IgD-negative memory B cell (primary cell): ENCODE data around the gene SHISA5. TPM values are rescaled to one million over a fixed set of nuclear protein-coding genes. Genes with fewer than 3 reads are reported as not detected.

Experiments
- H3K27ac Mint-ChIP-seq, 3 donors: one replicate each; pipeline ENCODE4 v1.8.0; 2020 to 2022; ENCODE audit warnings: mild to moderate bottlenecking in 3 of 3, mixed read lengths in 3 of 3, moderate library complexity in 1 of 3
- H3K27me3 Mint-ChIP-seq: one replicate; pipeline ENCODE4 v1.8.0; 2021; ENCODE audit warnings: mixed read lengths
- H3K36me3 Mint-ChIP-seq: one replicate; pipeline ENCODE4 v1.8.0; 2020; ENCODE audit warnings: mild to moderate bottlenecking, mixed read lengths
- H3K4me1 Mint-ChIP-seq, 3 donors: one replicate each; pipeline ENCODE4 v1.8.0; 2020 to 2022; ENCODE audit warnings: mixed read lengths in 3 of 3, mild to moderate bottlenecking in 1 of 3
- H3K4me3 Mint-ChIP-seq, 4 donors: one replicate each; pipeline ENCODE4 v1.8.0; 2020 to 2022; ENCODE audit warnings: mild to moderate bottlenecking in 4 of 4, mixed read lengths in 4 of 4, moderate library complexity in 3 of 4
- H3K9me3 Mint-ChIP-seq, 3 donors: one replicate each; pipeline ENCODE4 v1.8.0; 2020 to 2021; ENCODE audit warnings: mixed read lengths in 3 of 3, mild to moderate bottlenecking in 1 of 3
- polyA plus RNA-seq: library from polyadenylated mRNA; unstranded; fragments of 300-500 nt; fragmentation: Illumina TruSeq; gene quantifications from one replicate; pipeline ENCODE4 v1.2.3, GENCODE V29; 2021

Gene SHISA5
- polyA plus RNA-seq, 1 donor from 2014 or later, result 307 TPM

GRCh38 chr3:48440590-48440958 lies 63.4 kb downstream of the SHISA5 start:
- Mint-ChIP-seq H3K36me3 (peaks cover 2% of the 10 kb centered on the region), H3K9me3 (no peaks in the 10 kb centered on the region), H3K4me1 (peaks cover 22 to 34% (median 23%) of the 10 kb centered on the region in 3 donors), H3K27ac (peak overlapping the region; percentile 88 to 99 (median 97)), H3K4me3 (peak overlapping the region; percentile 92 to 100 (median 95)), H3K27me3 (no peaks in the 10 kb centered on the region)

- H3K27me3 Mint-ChIP-seq, result no peaks in the 10 kb centered on the region
- H3K9me3 Mint-ChIP-seq, result no peaks in the 10 kb centered on the region
- peaks cover 2% of the 10 kb centered on the region for H3K36me3 Mint-ChIP-seq
- peaks cover 20 to 32% (median 20%) of the 10 kb centered on the region in 3 donors for H3K4me1 Mint-ChIP-seq
- H3K4me3 Mint-ChIP-seq, result peak within 1 kb of the TSS; percentile 92 to 100 (median 95)
- peak within 1 kb of the TSS; percentile 88 to 99 (median 97) for H3K27ac Mint-ChIP-seq
Observed at GRCh38 chr3:48439820-48440589, 64.0 kb downstream of the SHISA5 start, which contains the start of the genes CCDC51 and TMA7. TSS of gene CCDC51 (minus strand) at chr3:48440119. CDS start at chr3:48435128, 4,991 bp downstream. TSS of gene TMA7 (plus strand) at chr3:48440257. CDS start at chr3:48440297, 40 bp downstream.

GRCh38 chr3:48437812-48438211 lies 66.2 kb downstream of the SHISA5 start:
- peaks cover 20 to 30% (median 20%) of the 10 kb centered on the region in 3 donors for H3K4me1 Mint-ChIP-seq
- H3K4me3 Mint-ChIP-seq, result no peak overlapping the region
- H3K27ac Mint-ChIP-seq, result peak overlapping the region in 1 of 3 donors; percentile 40
- H3K36me3 Mint-ChIP-seq, result peaks cover 2% of the 10 kb centered on the region
- H3K9me3 Mint-ChIP-seq, result no peaks in the 10 kb centered on the region
- no peaks in the 10 kb centered on the region for H3K27me3 Mint-ChIP-seq

- peaks cover 3% of the 10 kb centered on the region for H3K36me3 Mint-ChIP-seq
- no peak overlapping the region for H3K27ac Mint-ChIP-seq
- no peaks in the 10 kb centered on the region for H3K27me3 Mint-ChIP-seq
- no peak overlapping the region for H3K4me3 Mint-ChIP-seq
- peaks cover 15 to 27% (median 20%) of the 10 kb centered on the region in 3 donors for H3K4me1 Mint-ChIP-seq
- no peaks in the 10 kb centered on the region for H3K9me3 Mint-ChIP-seq
Observed at GRCh38 chr3:48436855-48437254, 67.1 kb downstream of the SHISA5 start.

- Mint-ChIP-seq H3K4me3 (no peak overlapping the region), H3K9me3 (no peaks in the 10 kb centered on the region), H3K27ac (no peak overlapping the region), H3K4me1 (peaks cover 12 to 24% (median 18%) of the 10 kb centered on the region in 3 donors), H3K27me3 (no peaks in the 10 kb centered on the region), H3K36me3 (peaks cover 4% of the 10 kb centered on the region)
Observed at GRCh38 chr3:48436477-48436787, 67.5 kb downstream of the SHISA5 start.

- Mint-ChIP-seq H3K4me3 (no peak overlapping the region), H3K9me3 (no peaks in the 10 kb centered on the region), H3K27me3 (peaks cover under 1% of the 10 kb centered on the region), H3K36me3 (peaks cover 4% of the 10 kb centered on the region), H3K4me1 (peaks cover 9 to 22% (median 16%) of the 10 kb centered on the region in 3 donors), H3K27ac (no peak overlapping the region)
Observed at GRCh38 chr3:48435774-48436476, 68.0 kb downstream of the SHISA5 start.

GRCh38 chr3:48435223-48435595 lies 68.8 kb downstream of the SHISA5 start:
- no peak overlapping the region for H3K4me3 Mint-ChIP-seq
- H3K36me3 Mint-ChIP-seq, result peaks cover 4% of the 10 kb centered on the region
- H3K27me3 Mint-ChIP-seq, result peaks cover 6% of the 10 kb centered on the region
- no peaks in the 10 kb centered on the region for H3K9me3 Mint-ChIP-seq
- peaks cover 7 to 17% (median 15%) of the 10 kb centered on the region in 3 donors for H3K4me1 Mint-ChIP-seq
- H3K27ac Mint-ChIP-seq, result no peak overlapping the region

- Mint-ChIP-seq H3K27me3 (peaks cover 8% of the 10 kb centered on the region), H3K4me3 (no peak overlapping the region), H3K27ac (no peak overlapping the region), H3K36me3 (peaks cover 2% of the 10 kb centered on the region), H3K4me1 (peaks cover 4 to 13% (median 10%) of the 10 kb centered on the region in 3 donors), H3K9me3 (no peaks in the 10 kb centered on the region)
Observed at GRCh38 chr3:48434591-48435222, 69.3 kb downstream of the SHISA5 start.

GRCh38 chr3:48433472-48434118 lies 70.4 kb downstream of the SHISA5 start:
- H3K4me1 Mint-ChIP-seq, result peaks cover 3 to 9% (median 8%) of the 10 kb centered on the region in 3 donors
- H3K4me3 Mint-ChIP-seq, result peak overlapping the region in 1 of 4 donors; percentile 50
- peaks cover 2% of the 10 kb centered on the region for H3K36me3 Mint-ChIP-seq
- peaks cover 8% of the 10 kb centered on the region for H3K27me3 Mint-ChIP-seq
- H3K27ac Mint-ChIP-seq, result peak overlapping the region in 1 of 3 donors; percentile 43
- no peaks in the 10 kb centered on the region for H3K9me3 Mint-ChIP-seq

- Mint-ChIP-seq H3K4me3 (peak overlapping the region in 1 of 4 donors; percentile 50), H3K36me3 (peaks cover 2% of the 10 kb centered on the region), H3K27ac (no peak overlapping the region), H3K27me3 (peaks cover 12% of the 10 kb centered on the region), H3K9me3 (no peaks in the 10 kb centered on the region), H3K4me1 (peaks cover 2 to 4% (median 2%) of the 10 kb centered on the region in 3 donors)
Observed at GRCh38 chr3:48432411-48433371, 71.3 kb downstream of the SHISA5 start.

- Mint-ChIP-seq H3K36me3 (peaks cover 2% of the 10 kb centered on the region), H3K27ac (no peak overlapping the region), H3K4me3 (peak overlapping the region in 3 of 4 donors; percentile 49 to 79 (median 78)), H3K4me1 (peaks cover 0 to 3% (median 3%) of the 10 kb centered on the region in 3 donors), H3K27me3 (peaks cover 12% of the 10 kb centered on the region), H3K9me3 (no peaks in the 10 kb centered on the region)
Observed at GRCh38 chr3:48431224-48432029, 72.5 kb downstream of the SHISA5 start.

- H3K9me3 Mint-ChIP-seq, result no peaks in the 10 kb centered on the region
- peak overlapping the region; percentile 49 to 91 (median 78) for H3K4me3 Mint-ChIP-seq
- peaks cover 2% of the 10 kb centered on the region for H3K36me3 Mint-ChIP-seq
- peaks cover 12% of the 10 kb centered on the region for H3K27me3 Mint-ChIP-seq
- H3K4me1 Mint-ChIP-seq, result peaks cover 2 to 3% (median 3%) of the 10 kb centered on the region in 3 donors
- H3K27ac Mint-ChIP-seq, result peak overlapping the region in 1 of 3 donors; percentile 62
Observed at GRCh38 chr3:48430708-48431101, 73.3 kb downstream of the SHISA5 start.
